ENCODE results near the gene TUBA4B.
"Not testable (repeated sequence)": the region's sequence is repeated elsewhere in the genome, so short reads cannot be mapped to it uniquely, and the experiment has no call there.

Gene TUBA4B

GRCh38 chr2:219293736-219294231, 40.7 kb downstream of the TUBA4B start:
- DNase-seq: no peak

- peak; percentile 70 for DNase-seq
Measured at GRCh38 chr2:219294356-219295351, 41.6 kb downstream of the TUBA4B start.

GRCh38 chr2:219296142-219296541, 43.1 kb downstream of the TUBA4B start:
- DNase-seq: no peak

GRCh38 chr2:219296631-219297391, 43.8 kb downstream of the TUBA4B start:
- DNase-seq: no peak

- DNase-seq: no peak
Measured at GRCh38 chr2:219297766-219298456, 44.9 kb downstream of the TUBA4B start.

GRCh38 chr2:219298759-219299371, 45.8 kb downstream of the TUBA4B start:
- DNase-seq: peak; percentile 67

- no peak for DNase-seq
Measured at GRCh38 chr2:219299372-219299760, 46.3 kb downstream of the TUBA4B start.

GRCh38 chr2:219300022-219300421, 47.0 kb downstream of the TUBA4B start:
- DNase-seq: no peak

- no peak for DNase-seq
Measured at GRCh38 chr2:219302412-219302968, 49.4 kb downstream of the TUBA4B start.

GRCh38 chr2:219304223-219304622, 51.2 kb downstream of the TUBA4B start:
- no peak for DNase-seq

GRCh38 chr2:219306047-219306446, 53.0 kb downstream of the TUBA4B start:
- no peak for DNase-seq

- peak; percentile 89 for DNase-seq
Measured at GRCh38 chr2:219308142-219309101, 55.4 kb downstream of the TUBA4B start.

- peak; percentile 89 for DNase-seq
Measured at GRCh38 chr2:219309278-219309677, 56.2 kb downstream of the TUBA4B start, which contains the start of gene PTPRN. PTPRN (minus strand) TSS chr2:219309401; CDS start chr2:219309332, 69 bp downstream.

- DNase-seq: not testable (repeated sequence)
Measured at GRCh38 chr2:219312683-219313263, 59.7 kb downstream of the TUBA4B start.

- peak; percentile 30 for DNase-seq
Measured at GRCh38 chr2:219314804-219315468, 61.9 kb downstream of the TUBA4B start.
